Panc1 (cell line): ENCODE results near the gene TSPAN17.

Experiments
- CTCF ChIP-seq: fragments of 450-650 bp; IDR thresholded peaks from 2 replicates; pipeline ENCODE4 v1.5.1; 2017; ENCODE audit warnings: mild to moderate bottlenecking
- POLR2AphosphoS5 ChIP-seq: IDR thresholded peaks from 2 replicates; pipeline ENCODE4 v1.6.1; 2012; ENCODE audit warnings: mild to moderate bottlenecking, low read depth, low read length, moderate library complexity
- REST ChIP-seq, 2 experiments: IDR thresholded peaks; 2 replicates each; pipeline ENCODE4 v1.6.1; 2011 to 2012; ENCODE audit warnings: low read depth in 2 of 2, control low read depth in 1 of 2, low read length in 1 of 2, mild to moderate bottlenecking in 1 of 2, moderate library complexity in 1 of 2; ENCODE audit not compliant: insufficient read depth in 1 of 2
- SIN3A ChIP-seq: IDR thresholded peaks from 2 replicates; pipeline ENCODE4 v1.6.1; 2012; ENCODE audit warnings: low read depth, mild to moderate bottlenecking, low read length, moderate library complexity, borderline replicate concordance; ENCODE audit not compliant: insufficient read depth
- TCF7L2 ChIP-seq: IDR thresholded peaks from 2 replicates; pipeline ENCODE4 v1.6.1; 2011; ENCODE audit warnings: mild to moderate bottlenecking, low read depth, low read length, inconsistent platforms

GRCh38 chr5:176648474-176649194, 1.4 kb downstream of the TSPAN17 start:
- TF ChIP-seq REST (IDR thresholded peaks at IDR 0.05; ENCODE audit: insufficient read depth in 1 of 2, low read depth in 2 of 2, low read length in 1 of 2) (no peak), CTCF (no peak), TCF7L2 (no peak), POLR2AphosphoS5 (no peak), SIN3A (no peak)
